SK-N-SH (cell line): Measurements from ENCODE around the gene MYO1F. TPM values are rescaled to one million over a fixed set of nuclear protein-coding genes. Genes with fewer than 3 reads are reported as not detected.

Source experiments
- CTCF ChIA-PET: fragments of 300-600, 350-600 bp; formaldehyde crosslinking; extraction: SDS; loops from one replicate; lab custom pipeline; 2021; lab: Yijun Ruan, JAX
- POLR2A ChIA-PET: fragments of 350-600 bp; sonication (Branson Sonifier 250); formaldehyde crosslinking; extraction: SDS; loops from one replicate; lab custom pipeline; 2020; ENCODE audit warnings: antibody characterized with exemption, inconsistent platforms; lab: Yijun Ruan, JAX
- DNase-seq: peaks from one replicate; pipeline ENCODE4 v3.0.0; 2012
- H2AFZ ChIP-seq: fragments of 200-600 bp; sonication (generic); 2 replicates; pipeline ENCODE4 v1.8.1; 2016; ENCODE audit warnings: antibody characterized with exemption, mild to moderate bottlenecking, low read depth
- H3F3A ChIP-seq: fragments of 200-600 bp; sonication (generic); replicated peaks from 2 replicates; pipeline ENCODE3; 2016; ENCODE audit warnings: antibody characterized with exemption, mild to moderate bottlenecking; ENCODE audit not compliant: insufficient read depth
- H3K27ac ChIP-seq, 2 experiments: fragments of 200-500 bp in 1 of 2; fragments of 200-600 bp in 1 of 2; sonication (Bioruptor generic) in 1 of 2; sonication (generic), shearing (Covaris generic) in 1 of 2; 2 replicates each; pipeline versions ENCODE4 v1.5.1 to v1.6.1; 2014 to 2016; ENCODE audit warnings: low read depth in 2 of 2, inconsistent platforms in 1 of 2, low read length in 1 of 2, mild to moderate bottlenecking in 1 of 2, mixed read lengths in 1 of 2
- H3K27me3 ChIP-seq: fragments of 200-600 bp; sonication (generic), shearing (Covaris generic); 2 replicates; pipeline ENCODE4 v1.6.1; 2016; ENCODE audit warnings: mixed run types; ENCODE audit not compliant: insufficient read depth
- H3K36me3 ChIP-seq, 2 experiments: fragments of 200-500 bp in 1 of 2; fragments of 200-600 bp in 1 of 2; sonication (Bioruptor generic) in 1 of 2; sonication (generic) in 1 of 2; replicated peaks in 1 of 2; 2 replicates each; pipeline versions ENCODE3 to v1.5.1; 2014 to 2016; ENCODE audit warnings: low read length in 1 of 2, mild to moderate bottlenecking in 1 of 2; ENCODE audit not compliant: insufficient read depth in 2 of 2, control insufficient read depth in 1 of 2
- H3K4me1 ChIP-seq, 2 experiments: fragments of 200-500 bp in 1 of 2; fragments of 200-600 bp in 1 of 2; sonication (Bioruptor generic) in 1 of 2; sonication (generic), shearing (Covaris generic) in 1 of 2; 2 replicates each; pipeline versions ENCODE4 v1.5.1 to v1.6.1; 2014 to 2016; ENCODE audit warnings: low read depth in 1 of 2, low read length in 1 of 2, mixed run types in 1 of 2; ENCODE audit not compliant: insufficient read depth in 2 of 2, control insufficient read depth in 1 of 2
- H3K4me2 ChIP-seq: fragments of 200-600 bp; sonication (generic), shearing (Covaris generic); 2 replicates; pipeline ENCODE4 v1.6.1; 2017; ENCODE audit warnings: mixed run types
- H3K4me3 ChIP-seq, 2 experiments: fragments of 200-500 bp in 1 of 2; fragments of 200-600 bp in 1 of 2; sonication (Bioruptor generic) in 1 of 2; sonication (generic), shearing (Covaris generic) in 1 of 2; 2 replicates each; pipeline versions ENCODE4 v1.5.1 to v1.8.1; 2014 to 2016; ENCODE audit warnings: low read depth in 2 of 2, inconsistent platforms in 1 of 2, low read length in 1 of 2, mild to moderate bottlenecking in 1 of 2, mixed read lengths in 1 of 2, moderate library complexity in 1 of 2
- H3K79me2 ChIP-seq: fragments of 200-600 bp; sonication (generic); 2 replicates; pipeline ENCODE4 v1.8.1; 2017; ENCODE audit warnings: mild to moderate bottlenecking; ENCODE audit not compliant: insufficient read depth
- H3K9ac ChIP-seq: fragments of 200-600 bp; sonication (generic); 2 replicates; pipeline ENCODE4 v1.6.1; 2017; ENCODE audit warnings: mixed run types
- H3K9me2 ChIP-seq: fragments of 200-600 bp; sonication (generic); 2 replicates; pipeline ENCODE4 v1.6.1; 2017; ENCODE audit warnings: mixed run types
- H3K9me3 ChIP-seq: fragments of 200-600 bp; sonication (generic); 2 replicates; pipeline ENCODE4 v1.6.1; 2017; ENCODE audit warnings: mixed run types, mild to moderate bottlenecking, moderate library complexity
- H4K20me1 ChIP-seq: fragments of 200-600 bp; sonication (generic); 2 replicates; pipeline ENCODE4 v1.6.1; 2017; ENCODE audit warnings: mild to moderate bottlenecking, mixed run types; ENCODE audit not compliant: insufficient read depth
- CHD2 ChIP-seq: fragments of 150-350 bp; IDR thresholded peaks from 2 replicates; pipeline ENCODE4 v1.6.1; 2018; ENCODE audit warnings: low read length; ENCODE audit not compliant: partially characterized antibody
- ELF1 ChIP-seq: IDR thresholded peaks from 2 replicates; pipeline ENCODE4 v1.4.0; 2012
- FOSL2 ChIP-seq: IDR thresholded peaks from 2 replicates; pipeline ENCODE4 v1.4.0; 2012; ENCODE audit warnings: low read depth, mild to moderate bottlenecking, moderate library complexity, borderline replicate concordance
- FOXJ3 ChIP-seq: sonication (generic); formaldehyde crosslinking; IDR thresholded peaks from 2 replicates; pipeline ENCODE4 v1.5.1; 2020; ENCODE audit warnings: mild to moderate bottlenecking, missing genetic modification reagents
- FOXM1 ChIP-seq: IDR thresholded peaks from 2 replicates; pipeline ENCODE4 v1.4.0; 2012; ENCODE audit warnings: low read depth, mild to moderate bottlenecking
- MEF2A ChIP-seq: IDR thresholded peaks from 2 replicates; pipeline ENCODE4 v1.4.0; 2012; ENCODE audit warnings: low read depth, borderline replicate concordance
- MXI1 ChIP-seq: IDR thresholded peaks from 2 replicates; pipeline ENCODE4 v1.6.1; 2012; ENCODE audit warnings: mild to moderate bottlenecking, low read depth, low read length, improper control_type of control experiment
- NFIC ChIP-seq: IDR thresholded peaks from 2 replicates; pipeline ENCODE4 v1.4.0; 2012; ENCODE audit warnings: borderline replicate concordance
- NRF1 ChIP-seq: IDR thresholded peaks from 2 replicates; pipeline ENCODE4 v1.6.1; 2012; ENCODE audit warnings: low read depth, mild to moderate bottlenecking, low read length
- POLR2AphosphoS5 ChIP-seq: IDR thresholded peaks from 2 replicates; pipeline ENCODE4 v1.6.1; 2012; ENCODE audit warnings: low read depth, low read length
- RAD21 ChIP-seq: IDR thresholded peaks from 2 replicates; pipeline ENCODE4 v1.6.1; 2012; ENCODE audit warnings: mild to moderate bottlenecking, low read length
- RCOR1 ChIP-seq: fragments of 150-350 bp; IDR thresholded peaks from 2 replicates; pipeline ENCODE4 v1.6.1; 2017; ENCODE audit warnings: antibody characterized with exemption, low read length
- RXRA ChIP-seq: IDR thresholded peaks from 2 replicates; pipeline ENCODE4 v1.4.0; 2012; ENCODE audit warnings: low read depth, mild to moderate bottlenecking, borderline replicate concordance
- SIN3A ChIP-seq: IDR thresholded peaks from 2 replicates; pipeline ENCODE4 v1.6.1; 2012; ENCODE audit warnings: low read depth, mild to moderate bottlenecking, low read length, moderate library complexity, borderline replicate concordance
- TAF1 ChIP-seq: IDR thresholded peaks from 2 replicates; pipeline ENCODE4 v1.6.1; 2012; ENCODE audit warnings: low read depth, mild to moderate bottlenecking, low read length, moderate library complexity, borderline replicate concordance
- TCF12 ChIP-seq: IDR thresholded peaks from 2 replicates; pipeline ENCODE4 v1.4.0; 2012
- TEAD4 ChIP-seq: IDR thresholded peaks from 2 replicates; pipeline ENCODE4 v1.4.0; 2012; ENCODE audit warnings: mild to moderate bottlenecking, borderline replicate concordance; ENCODE audit not compliant: insufficient read depth
- WGBS: methylation state at CpG from one replicate; pipeline ENCODE4 v1.1.6; 2017; ENCODE audit warnings: low lambda C conversion rate; 5-methylcytosine and 5-hydroxymethylcytosine counted together
- polyA plus RNA-seq, 3 experiments: library from polyadenylated mRNA; depleted of rRNA; stranded (reverse); fragments of >200 nt; gene quantifications; 2 replicates each; pipeline ENCODE4 v1.2.3, GENCODE V29; 2012
- TF ChIP-seq, protein P1 (sequence below): fragments of 200-600 bp; sonication (generic); IDR thresholded peaks from 2 replicates; pipeline ENCODE4 v1.6.1; 2017; ENCODE audit warnings: antibody characterized with exemption, mild to moderate bottlenecking, moderate library complexity
- TF ChIP-seq, protein P2 (sequence below): IDR thresholded peaks from 2 replicates; pipeline ENCODE4; 2012

Gene MYO1F
- polyA plus RNA-seq, 1 of the 3 experiments (the other 2 are of a cell fraction), result 0.51 TPM

DNA sequence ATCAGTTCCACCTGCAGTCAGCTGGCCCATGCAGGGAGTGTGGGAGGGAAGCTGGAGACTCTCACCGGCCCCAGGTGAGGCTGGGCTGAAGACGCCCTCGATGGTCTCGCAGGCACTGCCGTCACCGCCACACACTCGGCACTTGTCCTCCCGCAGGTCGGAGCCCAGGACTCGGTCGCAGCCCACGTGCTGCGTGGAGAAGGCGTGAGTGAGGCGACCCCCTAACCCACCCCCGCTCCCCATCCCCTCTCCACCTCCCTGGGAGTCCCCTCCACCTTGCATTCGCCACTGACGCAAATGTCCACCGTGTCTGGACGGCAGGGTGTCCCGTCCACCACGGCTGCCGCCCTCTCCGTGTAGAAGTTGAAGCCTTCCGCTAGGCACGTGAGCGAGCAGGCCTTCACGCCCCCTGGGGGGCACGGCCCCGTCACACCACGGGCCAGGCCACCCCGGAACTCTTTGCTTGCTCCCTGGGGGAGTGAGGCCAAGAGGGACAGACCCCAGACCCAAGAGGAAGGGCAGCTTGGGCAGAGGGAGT is 12.0 kb upstream of the MYO1F start:
- POLR2A ChIA-PET, result no interaction called here
- H3F3A ChIP-seq, result no peaks in the 10 kb centered on the region

DNA sequence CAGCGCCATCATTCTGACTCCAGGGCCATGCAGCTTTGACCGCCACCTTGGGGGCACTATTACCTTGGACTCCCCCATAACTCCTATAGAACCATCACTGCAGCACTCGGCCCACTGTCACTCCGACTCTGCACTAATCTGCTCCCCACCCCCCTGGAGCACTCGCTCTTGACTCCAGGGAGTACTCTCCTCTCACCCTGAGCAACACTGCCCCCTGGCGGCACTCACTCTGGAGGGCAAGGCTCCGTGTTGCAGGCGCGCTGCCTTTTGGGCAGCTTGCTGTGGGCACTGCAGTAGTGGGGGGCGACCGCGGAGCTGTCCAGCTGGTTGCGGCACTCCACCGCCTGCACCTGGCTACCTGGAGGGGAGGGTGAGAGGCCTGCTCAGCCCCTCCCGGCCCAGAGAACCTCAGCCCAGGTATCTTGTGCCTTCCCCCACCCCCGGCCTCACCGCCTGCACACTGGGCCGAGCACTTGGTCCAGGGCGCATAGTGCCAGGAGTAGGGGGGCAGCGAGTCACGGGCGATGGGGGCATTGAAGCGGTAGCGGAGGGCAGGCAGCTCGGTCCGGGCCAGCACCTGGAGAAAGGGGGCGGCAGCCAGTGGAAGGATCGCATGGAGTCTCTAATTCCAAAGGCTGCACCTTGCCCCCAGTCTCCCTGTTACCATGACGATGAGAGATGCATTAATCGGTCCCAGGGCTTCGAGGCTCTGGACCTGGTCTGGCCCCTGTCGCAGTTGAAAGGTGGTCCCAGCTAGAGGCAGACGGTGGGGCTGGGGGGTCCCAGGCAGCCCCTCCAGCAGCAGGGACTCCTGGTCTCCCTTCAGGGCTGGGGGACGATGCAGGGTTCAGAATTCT is 8.9 kb upstream of the MYO1F start:
- H3K36me3 ChIP-seq, result no peaks in the 10 kb centered on the region
- H3F3A ChIP-seq, result no peaks in the 10 kb centered on the region
- H3K79me2 ChIP-seq, result no peaks in the 10 kb centered on the region
- CTCF ChIA-PET, result interaction anchor here (0.7 to 11.2 kb wide), 4 partner anchors 6 to 1980 kb away, joined by 3 to 152 read pairs (median 4); partner anchors contain the start of gene MYO1F
- no peaks in the 10 kb centered on the region for H3K4me1 ChIP-seq
- DNase-seq, result peak; percentile 59
- no peaks in the 10 kb centered on the region for H3K9me2 ChIP-seq
- no peaks in the 10 kb centered on the region for H4K20me1 ChIP-seq
- no peak overlapping the region for H3K9ac ChIP-seq
- no peak overlapping the region for H3K4me3 ChIP-seq
- H2AFZ ChIP-seq, result no peak overlapping the region
- WGBS, result 78% methylated on average over 27 of the region's 34 CpGs
- POLR2A ChIA-PET, result no interaction called here
- H3K27me3 ChIP-seq, result no peaks in the 10 kb centered on the region
- TF ChIP-seq RXRA, result no peak
- TF ChIP-seq, protein P1, sequence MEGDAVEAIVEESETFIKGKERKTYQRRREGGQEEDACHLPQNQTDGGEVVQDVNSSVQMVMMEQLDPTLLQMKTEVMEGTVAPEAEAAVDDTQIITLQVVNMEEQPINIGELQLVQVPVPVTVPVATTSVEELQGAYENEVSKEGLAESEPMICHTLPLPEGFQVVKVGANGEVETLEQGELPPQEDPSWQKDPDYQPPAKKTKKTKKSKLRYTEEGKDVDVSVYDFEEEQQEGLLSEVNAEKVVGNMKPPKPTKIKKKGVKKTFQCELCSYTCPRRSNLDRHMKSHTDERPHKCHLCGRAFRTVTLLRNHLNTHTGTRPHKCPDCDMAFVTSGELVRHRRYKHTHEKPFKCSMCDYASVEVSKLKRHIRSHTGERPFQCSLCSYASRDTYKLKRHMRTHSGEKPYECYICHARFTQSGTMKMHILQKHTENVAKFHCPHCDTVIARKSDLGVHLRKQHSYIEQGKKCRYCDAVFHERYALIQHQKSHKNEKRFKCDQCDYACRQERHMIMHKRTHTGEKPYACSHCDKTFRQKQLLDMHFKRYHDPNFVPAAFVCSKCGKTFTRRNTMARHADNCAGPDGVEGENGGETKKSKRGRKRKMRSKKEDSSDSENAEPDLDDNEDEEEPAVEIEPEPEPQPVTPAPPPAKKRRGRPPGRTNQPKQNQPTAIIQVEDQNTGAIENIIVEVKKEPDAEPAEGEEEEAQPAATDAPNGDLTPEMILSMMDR, result peak; percentile 53
- no peak overlapping the region for H3K27ac ChIP-seq
- H3K9me3 ChIP-seq, result no peaks in the 10 kb centered on the region
- H3K4me2 ChIP-seq, result no peak overlapping the region

More for the DNA sequence above, 12.0 kb upstream of the MYO1F start:
- no peak overlapping the region for H3K4me3 ChIP-seq
- no peak for TF ChIP-seq NRF1
- TF ChIP-seq TCF12, result no peak
- no peak for TF ChIP-seq MEF2A
- no peak for TF ChIP-seq ELF1
- no peak for TF ChIP-seq SIN3A
- TF ChIP-seq RAD21, result no peak
- TF ChIP-seq TAF1, result no peak
- no peak for TF ChIP-seq MXI1
- TF ChIP-seq, protein P2, sequence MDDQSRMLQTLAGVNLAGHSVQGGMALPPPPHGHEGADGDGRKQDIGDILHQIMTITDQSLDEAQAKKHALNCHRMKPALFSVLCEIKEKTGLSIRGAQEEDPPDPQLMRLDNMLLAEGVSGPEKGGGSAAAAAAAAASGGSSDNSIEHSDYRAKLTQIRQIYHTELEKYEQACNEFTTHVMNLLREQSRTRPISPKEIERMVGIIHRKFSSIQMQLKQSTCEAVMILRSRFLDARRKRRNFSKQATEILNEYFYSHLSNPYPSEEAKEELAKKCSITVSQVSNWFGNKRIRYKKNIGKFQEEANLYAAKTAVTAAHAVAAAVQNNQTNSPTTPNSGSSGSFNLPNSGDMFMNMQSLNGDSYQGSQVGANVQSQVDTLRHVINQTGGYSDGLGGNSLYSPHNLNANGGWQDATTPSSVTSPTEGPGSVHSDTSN, result no peak
- no peak for TF ChIP-seq CHD2
- no peak for TF ChIP-seq FOXJ3 (CRISPR knock-in tag)
- TF ChIP-seq FOXM1, result no peak
- TF ChIP-seq FOSL2, result no peak
- no peak for TF ChIP-seq NFIC
- no peak for TF ChIP-seq POLR2AphosphoS5
- no peak for TF ChIP-seq RCOR1
- TF ChIP-seq TEAD4, result no peak
- no peaks in the 10 kb centered on the region for H3K9me3 ChIP-seq
- H3K36me3 ChIP-seq, result no peaks in the 10 kb centered on the region
- no peaks in the 10 kb centered on the region for H3K27me3 ChIP-seq
- CTCF ChIA-PET, result interaction anchor here (11.2 kb wide), 1 partner anchor 9 kb away, joined by 152 read pairs; the partner anchor contains the start of gene MYO1F
- H4K20me1 ChIP-seq, result no peaks in the 10 kb centered on the region
- DNase-seq, result no peak
- 74% methylated on average over 15 of the region's 32 CpGs for WGBS
- no peaks in the 10 kb centered on the region for H3K9me2 ChIP-seq
- peaks cover 0 to 9% of the 10 kb centered on the region in 2 experiments; a peak in 1 of 4 replicates for H3K4me1 ChIP-seq
- no peak overlapping the region for H3K4me2 ChIP-seq
- H2AFZ ChIP-seq, result no peak overlapping the region
- no peaks in the 10 kb centered on the region for H3K79me2 ChIP-seq
- no peak overlapping the region for H3K27ac ChIP-seq
- H3K9ac ChIP-seq, result no peak overlapping the region
